Neuronal stem cell (in vitro differentiated cells): Measurements from ENCODE around the gene GRM8.

Experiments
- DNase-seq: peaks from one replicate; pipeline ENCODE4 v3.0.0-alpha.2; 2013; ENCODE audit warnings: low spot score
- H2AFZ ChIP-seq: one replicate; pipeline ENCODE4 v1.6.1; 2013; ENCODE audit warnings: mild to moderate bottlenecking, low read length, inconsistent platforms
- H2AK5ac ChIP-seq: 2 replicates; pipeline ENCODE4 v1.6.1; 2013; ENCODE audit warnings: low read depth, mild to moderate bottlenecking, inconsistent platforms, low read length, moderate library complexity, mixed read lengths
- H2BK120ac ChIP-seq: 2 replicates; pipeline ENCODE4 v1.6.1; 2013; ENCODE audit warnings: low read depth, mild to moderate bottlenecking, inconsistent platforms, low read length, moderate library complexity, mixed read lengths
- H2BK12ac ChIP-seq: one replicate; pipeline ENCODE4 v1.6.1; 2013; ENCODE audit warnings: low read length, inconsistent platforms
- H2BK15ac ChIP-seq: 2 replicates; pipeline ENCODE4 v1.6.1; 2013; ENCODE audit warnings: mild to moderate bottlenecking, low read length, inconsistent platforms, mixed read lengths
- H2BK5ac ChIP-seq: one replicate; pipeline ENCODE4 v1.6.1; 2013; ENCODE audit warnings: inconsistent platforms, mild to moderate bottlenecking, low read length, moderate library complexity
- H3K14ac ChIP-seq: one replicate; pipeline ENCODE4 v1.6.1; 2013; ENCODE audit warnings: low read length, inconsistent platforms
- H3K18ac ChIP-seq: 2 replicates; pipeline ENCODE4 v1.6.1; 2013; ENCODE audit warnings: low read length, inconsistent platforms
- H3K23ac ChIP-seq: 2 replicates; pipeline ENCODE4 v1.6.1; 2013; ENCODE audit warnings: low read depth, mild to moderate bottlenecking, mixed read lengths, low read length, inconsistent platforms; ENCODE audit not compliant: poor library complexity
- H3K27ac ChIP-seq: replicated peaks from 3 replicates; pipeline ENCODE4 v1.5.1; 2013; ENCODE audit warnings: low read length, inconsistent platforms
- H3K27me3 ChIP-seq, 3 experiments: 2 replicates each; pipeline ENCODE4 v1.6.1; 2013; ENCODE audit warnings: low read length in 3 of 3, mild to moderate bottlenecking in 2 of 3, inconsistent platforms in 1 of 3, low read depth in 1 of 3, mixed read lengths in 1 of 3, moderate library complexity in 1 of 3; ENCODE audit not compliant: control insufficient read depth in 3 of 3, insufficient read depth in 3 of 3
- H3K36me3 ChIP-seq, 2 donors: replicated peaks in 1 of 2; 2 replicates each; pipeline ENCODE4 v1.6.1; 2013; ENCODE audit warnings: low read length in 2 of 2; ENCODE audit not compliant: control insufficient read depth in 2 of 2, insufficient read depth in 2 of 2
- H3K4ac ChIP-seq: 2 replicates; pipeline ENCODE4 v1.6.1; 2013; ENCODE audit warnings: inconsistent platforms, mild to moderate bottlenecking, low read length, moderate library complexity
- H3K4me1 ChIP-seq, 2 donors: 1 replicate in 1 of 2; 2 replicates in 1 of 2; pipeline ENCODE4 v1.6.1; 2013; ENCODE audit warnings: low read length in 2 of 2, low read depth in 1 of 2; ENCODE audit not compliant: control insufficient read depth in 2 of 2, insufficient read depth in 1 of 2
- H3K4me2 ChIP-seq: one replicate; pipeline ENCODE4 v1.6.1; 2013; ENCODE audit warnings: mild to moderate bottlenecking, low read length, inconsistent platforms; ENCODE audit not compliant: insufficient read depth, poor library complexity, severe bottlenecking
- H3K4me3 ChIP-seq, 2 donors: 2 replicates each; pipeline ENCODE4 v1.5.1; 2013; ENCODE audit warnings: low read length in 2 of 2, mild to moderate bottlenecking in 2 of 2, inconsistent platforms in 1 of 2, moderate library complexity in 1 of 2
- H3K79me1 ChIP-seq: one replicate; pipeline ENCODE4 v1.6.1; 2013; ENCODE audit warnings: low read depth, mild to moderate bottlenecking, inconsistent platforms, low read length, moderate library complexity
- H3K9ac ChIP-seq: one replicate; pipeline ENCODE4 v1.6.1; 2013; ENCODE audit warnings: mild to moderate bottlenecking, low read depth, low read length, inconsistent platforms; ENCODE audit not compliant: poor library complexity
- H3K9me3 ChIP-seq, 2 donors: replicated peaks in 1 of 2; 2 replicates each; pipeline versions ENCODE3 to v1.6.1; 2013; ENCODE audit warnings: low read length in 2 of 2, mild to moderate bottlenecking in 2 of 2, inconsistent platforms in 1 of 2, low read depth in 1 of 2, mixed read lengths in 1 of 2, moderate library complexity in 1 of 2; ENCODE audit not compliant: control insufficient read depth in 2 of 2, insufficient read depth in 1 of 2
- H4K8ac ChIP-seq: one replicate; pipeline ENCODE4 v1.6.1; 2013; ENCODE audit warnings: low read depth, mild to moderate bottlenecking, inconsistent platforms, low read length, moderate library complexity
- H4K91ac ChIP-seq: one replicate; pipeline ENCODE4 v1.6.1; 2013; ENCODE audit warnings: low read length, low read depth, mild to moderate bottlenecking, inconsistent platforms; ENCODE audit not compliant: poor library complexity
- WGBS, 2 donors: extraction: QIAGEN DNeasy Blood & Tissue Kit; methylation state at CpG; one replicate each; pipeline ENCODE4 v1.1.7; 2013; ENCODE audit warnings: missing lambda C conversion rate in 2 of 2, mixed read lengths in 1 of 2; ENCODE audit not compliant: insufficient read length in 2 of 2, insufficient replicate concordance in 1 of 2; ENCODE audit errors: extremely low coverage in 2 of 2; 5-methylcytosine and 5-hydroxymethylcytosine counted together

Gene GRM8

DNA sequence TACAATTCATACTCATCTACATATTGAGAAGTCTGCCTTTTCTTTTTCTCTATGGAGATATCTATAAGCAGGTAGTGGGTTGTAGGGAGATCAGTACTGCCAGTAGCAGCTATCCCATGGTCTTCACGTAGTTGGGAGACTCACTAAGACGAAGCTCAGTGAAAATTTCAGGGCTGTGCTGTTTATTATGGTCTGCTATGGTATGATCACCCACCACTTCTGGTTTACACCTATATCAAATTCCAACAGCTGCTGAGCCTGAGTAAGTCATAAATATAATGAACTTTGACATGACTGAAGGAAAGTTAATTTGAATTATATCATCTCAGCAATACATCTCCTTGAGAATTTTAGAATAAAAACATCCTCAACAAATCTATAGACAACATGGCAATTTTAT is 741.7 kb downstream of the GRM8 start:
- no peak overlapping the region for H2BK120ac ChIP-seq
- H2BK5ac ChIP-seq: no peak overlapping the region
- no peak overlapping the region for H3K9ac ChIP-seq
- H4K91ac ChIP-seq: no peak overlapping the region
- H3K14ac ChIP-seq: no peak overlapping the region
- H3K4me2 ChIP-seq: no peak overlapping the region
- H4K8ac ChIP-seq: no peak overlapping the region
- no peaks in the 10 kb centered on the region for H3K9me3 ChIP-seq
- no peak overlapping the region for H3K4me3 ChIP-seq
- H3K4ac ChIP-seq: no peak overlapping the region
- no peaks in the 10 kb centered on the region for H3K36me3 ChIP-seq
- no peak overlapping the region for H2BK15ac ChIP-seq
- no peak overlapping the region for H3K23ac ChIP-seq
- no peaks in the 10 kb centered on the region for H3K27me3 ChIP-seq
- DNase-seq: no peak
- no peak overlapping the region for H3K18ac ChIP-seq
- no peak overlapping the region for H2AFZ ChIP-seq
- no peaks in the 10 kb centered on the region for H3K79me1 ChIP-seq
- H3K4me1 ChIP-seq: no peaks in the 10 kb centered on the region
- WGBS, 2 donors: no CpG with 5 or more reads among the region's 2 CpGs
- no peak overlapping the region for H3K27ac ChIP-seq
- no peak overlapping the region for H2AK5ac ChIP-seq
- no peak overlapping the region for H2BK12ac ChIP-seq

DNA sequence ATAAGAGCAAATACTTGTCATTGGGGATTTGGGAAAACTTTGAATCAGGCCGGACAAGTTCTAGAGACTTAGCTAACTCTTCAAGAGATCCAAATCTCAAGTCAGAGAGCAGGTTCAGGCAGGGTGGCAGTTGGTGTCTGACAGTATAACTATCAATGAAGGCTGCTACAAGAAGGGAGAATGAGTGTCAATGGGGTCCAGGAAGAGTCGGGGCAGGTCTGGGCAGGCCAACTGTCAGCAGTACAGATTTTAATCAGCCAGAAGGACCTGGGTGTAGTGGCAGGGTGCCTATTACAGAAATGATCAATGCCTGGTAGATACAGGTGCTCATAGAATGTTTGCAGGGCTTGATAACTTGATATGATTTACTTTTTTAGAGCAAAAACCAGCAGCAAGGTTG is 751.1 kb downstream of the GRM8 start:
- Histone ChIP-seq H3K36me3 (no peaks in the 10 kb centered on the region), H3K23ac (no peak overlapping the region), H3K4me2 (no peak overlapping the region), H2AFZ (no peak overlapping the region), H4K91ac (no peak overlapping the region), H3K4me3 (no peak overlapping the region), H3K9ac (no peak overlapping the region), H3K27ac (no peak overlapping the region), H3K79me1 (no peaks in the 10 kb centered on the region), H3K9me3 (no peaks in the 10 kb centered on the region), H3K27me3 (peaks cover 0 to 2% (median 0%) of the 10 kb centered on the region in 3 experiments), H2BK12ac (no peak overlapping the region), H3K4ac (no peak overlapping the region), H3K18ac (no peak overlapping the region), H3K14ac (no peak overlapping the region), H3K4me1 (no peaks in the 10 kb centered on the region), H2BK5ac (no peak overlapping the region), H4K8ac (no peak overlapping the region), H2BK15ac (no peak overlapping the region), H2BK120ac (no peak overlapping the region), H2AK5ac (no peak overlapping the region)
- DNase-seq: no peak
- WGBS, 2 donors: no CpG with 5 or more reads among the region's 2 CpGs

DNA sequence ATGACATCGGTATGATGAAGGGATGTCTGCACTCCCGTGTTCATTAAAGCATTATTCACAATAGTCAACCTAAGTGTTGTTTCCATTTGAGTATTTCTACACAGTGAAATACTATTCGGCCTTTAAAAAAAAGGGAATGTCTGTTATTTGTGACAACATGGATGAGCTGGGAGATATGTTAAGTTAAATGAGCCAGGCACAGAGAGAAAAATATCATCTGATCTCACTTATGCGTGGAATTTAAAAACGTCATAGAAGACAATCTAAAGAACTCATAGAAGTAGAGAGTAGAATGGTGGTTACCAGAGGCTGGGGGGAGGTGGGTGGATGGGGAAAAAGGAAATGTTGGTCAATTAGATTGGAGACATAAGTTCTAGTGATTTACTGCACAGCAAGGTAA is 753.3 kb downstream of the GRM8 start:
- Histone ChIP-seq H2AFZ (no peak overlapping the region), H2BK12ac (no peak overlapping the region), H3K18ac (no peak overlapping the region), H2BK15ac (no peak overlapping the region), H3K4me3 (no peak overlapping the region), H2BK120ac (no peak overlapping the region), H3K9ac (no peak overlapping the region), H4K8ac (no peak overlapping the region), H3K79me1 (no peaks in the 10 kb centered on the region), H3K9me3 (no peaks in the 10 kb centered on the region), H4K91ac (no peak overlapping the region), H3K27me3 (peaks cover 0 to 2% (median 0%) of the 10 kb centered on the region in 3 experiments), H3K23ac (no peak overlapping the region), H3K27ac (no peak overlapping the region), H2AK5ac (no peak overlapping the region), H3K36me3 (no peaks in the 10 kb centered on the region), H3K4me1 (no peaks in the 10 kb centered on the region), H2BK5ac (no peak overlapping the region), H3K4ac (no peak overlapping the region), H3K14ac (no peak overlapping the region), H3K4me2 (no peak overlapping the region)
- no CpG with 5 or more reads among the region's 5 CpGs for WGBS, 2 donors
- DNase-seq: no peak

DNA sequence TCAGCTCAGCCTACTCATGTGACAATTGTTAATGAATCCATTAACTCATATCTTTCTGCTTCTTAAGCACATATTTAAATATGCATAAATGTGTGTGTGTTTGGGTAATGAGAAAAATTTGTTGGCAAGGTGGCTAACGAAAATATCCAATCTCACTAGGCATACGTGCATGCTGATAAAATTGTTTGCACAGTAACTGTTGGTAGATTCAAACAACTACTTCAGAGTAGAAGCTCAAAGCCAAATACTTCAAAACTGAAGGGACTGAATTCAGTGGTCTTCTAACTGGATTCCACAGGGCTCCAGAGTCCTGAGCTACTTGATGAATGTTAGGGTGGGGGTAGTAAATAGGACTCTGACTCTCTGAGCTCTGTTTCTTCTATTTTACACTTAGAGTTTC is 757.0 kb downstream of the GRM8 start:
- no peak overlapping the region for H2AFZ ChIP-seq
- H3K4me2 ChIP-seq: no peak overlapping the region
- no peak overlapping the region for H2BK120ac ChIP-seq
- H2AK5ac ChIP-seq: no peak overlapping the region
- no peak for DNase-seq
- H3K9ac ChIP-seq: no peak overlapping the region
- no peaks in the 10 kb centered on the region for H3K36me3 ChIP-seq
- H4K8ac ChIP-seq: no peak overlapping the region
- H3K18ac ChIP-seq: no peak overlapping the region
- no peak overlapping the region for H4K91ac ChIP-seq
- no peaks in the 10 kb centered on the region for H3K9me3 ChIP-seq
- no peaks in the 10 kb centered on the region for H3K4me1 ChIP-seq
- H2BK15ac ChIP-seq: no peak overlapping the region
- H2BK5ac ChIP-seq: no peak overlapping the region
- H3K4ac ChIP-seq: no peak overlapping the region
- H3K27ac ChIP-seq: no peak overlapping the region
- no peak overlapping the region for H2BK12ac ChIP-seq
- no peak overlapping the region for H3K4me3 ChIP-seq
- H3K23ac ChIP-seq: no peak overlapping the region
- H3K27me3 ChIP-seq: no peaks in the 10 kb centered on the region
- H3K14ac ChIP-seq: no peak overlapping the region
- H3K79me1 ChIP-seq: no peaks in the 10 kb centered on the region
- no CpG with 5 or more reads among the region's 2 CpGs for WGBS, 2 donors
